Esophagus squamous epithelium (tissue), 5 donors: Measurements from ENCODE around the gene DAB2IP. TPM values are rescaled to one million over a fixed set of nuclear protein-coding genes. Genes with fewer than 3 reads are reported as not detected.

Experiments
- DNase-seq: peaks from one replicate; lab custom pipeline; 2025; lab: John Stamatoyannopoulos, UW
- H3K27ac ChIP-seq, 4 donors: fragments of 200-600 bp; sonication (generic); one replicate each; pipeline ENCODE4 v1.5.1; 2016 to 2019; ENCODE audit warnings: mild to moderate bottlenecking in 1 of 4
- H3K27me3 ChIP-seq, 4 donors: fragments of 200-600 bp; sonication (generic); 1 replicate in 3 of 4; 2 replicates in 1 of 4; pipeline versions ENCODE4 v1.5.1 to v1.6.0; 2017 to 2021; ENCODE audit warnings: antibody characterized with exemption in 1 of 4
- H3K36me3 ChIP-seq, 3 donors: fragments of 200-600 bp; sonication (generic); one replicate each; pipeline ENCODE4 v1.5.1; 2016 to 2019
- H3K4me1 ChIP-seq, 3 donors: fragments of 200-600 bp; sonication (generic); one replicate each; pipeline ENCODE4 v1.5.1; 2017 to 2019
- H3K4me3 ChIP-seq, 4 donors: fragments of 200-600 bp; sonication (generic); 1 replicate in 3 of 4; 2 replicates in 1 of 4; pipeline ENCODE4 v1.5.1; 2016 to 2019; ENCODE audit warnings: mild to moderate bottlenecking in 2 of 4, moderate library complexity in 1 of 4
- H3K9me3 ChIP-seq, 3 donors: fragments of 200-600 bp; sonication (generic); one replicate each; pipeline ENCODE4 v1.5.1; 2016 to 2019
- CTCF ChIP-seq, 6 experiments: fragments of 450-650 bp in 4 of 6; fragments of 200-600 bp in 2 of 6; sonication (generic) in 2 of 6; IDR thresholded peaks; one replicate each; pipeline ENCODE4 v1.5.1; 2016 to 2019; ENCODE audit warnings: antibody characterized with exemption in 6 of 6, mild to moderate bottlenecking in 4 of 6, moderate library complexity in 4 of 6
- POLR2A ChIP-seq, 4 donors: fragments of 450-650 bp; IDR thresholded peaks; one replicate each; pipeline ENCODE4 v1.6.1; 2017; ENCODE audit warnings: antibody characterized with exemption in 4 of 4, mild to moderate bottlenecking in 4 of 4, moderate library complexity in 3 of 4
- WGBS, 2 donors: methylation state at CpG; one replicate each; pipeline ENCODE4 v1.1.5; 2018; 5-methylcytosine and 5-hydroxymethylcytosine counted together
- intact Hi-C: fragments of 100-400 bp; cut with DNase I; formaldehyde crosslinking; loops from one replicate; pipeline ENCODE4 v1.15.0; 2022
- total RNA-seq, 4 donors: library from RNA; depleted of rRNA; stranded (reverse); fragments of >200 nt; gene quantifications; one replicate each; pipeline ENCODE4 v1.1.0, GENCODE V29; 2016
- donor health status: DM: yes; HTN: yes; CAD: no.

DAB2IP gene
- total RNA-seq, 4 donors from 2014 or later: 28.3 to 48.8 (median 38.1) TPM

DNA sequence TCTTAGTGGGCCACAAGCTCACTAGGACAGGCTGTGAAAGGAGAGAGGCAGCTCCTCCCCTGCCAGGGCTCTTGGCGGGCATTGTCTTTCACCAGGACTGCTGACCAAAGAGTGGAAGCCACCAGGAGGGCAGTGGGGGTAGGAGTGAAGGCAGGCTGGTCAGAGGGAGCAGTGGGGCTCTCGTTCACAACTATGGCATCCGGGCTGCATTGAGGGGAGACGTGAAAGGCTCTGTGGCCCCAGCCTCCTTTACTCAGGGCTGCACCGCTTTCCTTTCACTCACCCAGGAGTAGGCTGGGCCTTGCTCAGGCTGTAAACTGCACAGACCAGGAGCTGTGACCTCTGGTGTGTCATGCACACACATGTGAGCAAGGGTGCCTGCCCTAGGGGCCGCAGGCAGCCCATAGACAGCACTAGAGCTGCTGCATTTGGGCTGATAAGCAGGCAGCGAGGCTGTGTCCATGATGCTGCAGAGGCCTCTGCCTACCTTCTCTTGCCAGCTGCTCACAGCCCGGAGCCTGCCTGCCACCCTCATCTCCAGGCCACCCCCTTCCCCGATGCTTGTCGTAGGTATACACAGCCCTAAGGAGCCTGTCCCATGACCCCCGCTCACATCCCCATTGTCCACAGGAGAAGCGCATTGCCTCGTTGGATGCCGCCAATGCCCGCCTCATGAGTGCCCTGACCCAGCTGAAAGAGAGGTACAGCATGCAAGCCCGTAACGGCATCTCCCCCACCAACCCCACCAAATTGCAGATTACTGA, 130.4 kb downstream of the DAB2IP start:
- Histone ChIP-seq H3K4me3 (no peak overlapping the region), H3K27ac (no peak overlapping the region), H3K4me1 (peaks cover 0 to 5% (median 0%) of the 10 kb centered on the region in 3 donors), H3K9me3 (no peaks in the 10 kb centered on the region), H3K27me3 (no peaks in the 10 kb centered on the region), H3K36me3 (peaks cover 21 to 87% (median 42%) of the 10 kb centered on the region in 3 donors)
- no peak for DNase-seq
- WGBS, 2 donors: 96% methylated on average over 16 of the region's 17 CpGs; no CpG with 5 or more reads in 1 of the 2 donors
- TF ChIP-seq CTCF (IDR thresholded peaks at IDR 0.05) (no peak), POLR2A (IDR thresholded peaks at IDR 0.05) (no peak)
- intact Hi-C loops: no loop called here

DNA sequence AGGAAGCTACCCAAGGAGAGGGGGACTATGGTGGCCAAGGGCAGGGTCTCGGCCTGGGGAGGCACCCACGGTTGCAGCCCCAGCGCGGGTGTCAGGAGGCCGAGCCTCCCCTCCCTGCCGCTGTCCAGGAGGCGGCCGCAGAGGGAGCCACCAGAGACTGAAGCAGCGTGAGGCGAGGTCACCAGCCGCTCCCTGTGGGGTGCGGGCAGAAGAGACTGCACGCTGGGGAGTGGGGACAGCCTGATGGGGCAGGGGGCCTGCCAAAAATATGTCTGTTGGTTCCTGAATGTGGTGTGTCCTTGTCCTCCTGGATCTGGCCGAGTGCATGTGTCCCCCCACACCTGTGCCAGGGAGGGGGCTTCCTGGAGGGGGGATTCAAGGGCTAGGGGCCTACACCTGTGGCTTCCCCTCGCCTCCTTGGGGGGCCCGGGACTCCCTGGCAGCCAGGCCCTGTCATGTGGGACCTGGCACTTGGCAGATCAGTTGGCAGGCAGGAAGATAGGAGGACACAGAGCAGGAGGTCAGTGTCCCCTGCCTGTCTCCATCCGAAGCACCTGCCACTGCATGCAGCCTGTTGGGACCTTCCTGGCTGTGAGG, 131.2 kb downstream of the DAB2IP start:
- intact Hi-C loops: no loop called here
- no peaks in the 10 kb centered on the region for H3K27me3 ChIP-seq
- 95% methylated on average over 12 of the region's 17 CpGs; no CpG with 5 or more reads in 1 of the 2 donors for WGBS, 2 donors
- H3K4me3 ChIP-seq: no peak overlapping the region
- DNase-seq: no peak
- H3K27ac ChIP-seq: no peak overlapping the region
- peaks cover 21 to 80% (median 42%) of the 10 kb centered on the region in 3 donors for H3K36me3 ChIP-seq
- H3K4me1 ChIP-seq: peaks cover 0 to 5% (median 0%) of the 10 kb centered on the region in 3 donors
- H3K9me3 ChIP-seq: no peaks in the 10 kb centered on the region
- TF ChIP-seq CTCF (IDR thresholded peaks at IDR 0.05) (no peak), POLR2A (IDR thresholded peaks at IDR 0.05) (no peak)

DNA sequence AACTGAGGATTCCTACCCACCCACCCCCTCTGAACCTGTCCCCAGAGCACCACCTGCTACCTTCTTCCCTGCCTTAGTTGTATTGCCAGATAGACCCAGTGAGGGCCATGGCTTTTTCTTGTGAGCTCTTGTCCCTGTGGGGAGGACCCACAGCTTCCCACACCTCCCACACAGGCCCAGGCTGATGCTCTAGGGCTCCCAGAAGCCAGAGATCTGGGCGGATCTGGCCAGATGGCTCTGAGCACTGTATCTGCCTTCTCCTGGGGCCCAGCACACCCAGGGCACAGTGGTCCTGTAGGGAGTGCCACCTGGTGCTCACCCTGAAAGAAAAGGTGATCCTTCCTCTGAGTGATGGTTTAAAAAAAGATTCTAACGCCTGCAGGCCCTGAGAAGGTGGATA, 131.7 kb downstream of the DAB2IP start:
- peaks cover 21 to 75% (median 42%) of the 10 kb centered on the region in 3 donors for H3K36me3 ChIP-seq

DNA sequence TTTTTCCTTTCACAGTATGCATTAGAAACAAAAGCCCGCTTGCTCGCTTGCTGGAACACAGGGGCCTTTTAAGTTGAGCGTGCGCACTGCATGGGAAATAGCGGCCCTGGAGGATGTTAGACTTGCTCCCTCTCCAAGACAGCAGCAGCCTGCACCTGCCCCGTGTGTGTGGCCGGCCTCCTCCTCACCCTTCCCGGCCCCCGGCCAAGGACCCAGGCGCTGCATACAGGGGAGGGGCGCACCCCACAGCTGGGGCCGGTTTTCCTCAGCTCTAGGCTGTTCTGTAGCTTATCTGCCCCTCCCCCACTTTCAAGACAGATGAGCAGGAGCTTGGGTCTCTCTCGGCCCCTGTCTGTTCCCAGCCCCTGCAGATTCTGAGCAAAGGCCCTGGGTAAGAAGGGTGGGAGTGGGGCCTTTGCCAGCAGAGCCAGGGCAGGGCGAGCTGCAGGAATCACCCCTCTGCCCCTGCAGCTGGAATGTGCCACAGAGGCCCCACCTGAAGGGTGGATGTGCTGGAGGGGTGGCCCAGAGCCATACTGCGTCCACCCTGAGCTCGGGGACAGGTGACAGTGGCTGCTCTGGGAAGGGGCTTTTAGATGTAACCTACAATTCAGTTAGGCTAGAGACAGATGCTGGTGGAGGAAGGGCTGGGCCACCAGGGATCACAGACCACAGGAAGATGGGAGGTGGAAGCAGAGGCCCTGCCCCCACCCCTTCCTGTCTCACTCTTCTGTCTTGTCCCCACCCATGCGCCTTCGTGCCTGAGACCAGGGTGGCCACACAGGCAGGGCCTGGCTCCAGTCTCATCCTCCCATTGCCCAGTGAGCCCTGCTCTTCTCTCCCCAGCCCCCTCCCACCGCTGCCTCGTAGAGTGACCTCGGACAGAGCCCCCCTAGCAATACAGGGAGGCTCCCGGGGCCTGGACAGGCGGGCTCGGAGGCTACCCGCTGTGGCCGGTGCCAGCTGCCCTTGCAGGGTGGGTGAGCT, 132.4 kb downstream of the DAB2IP start:
- Histone ChIP-seq H3K27ac (no peak overlapping the region), H3K36me3 (peaks cover 21 to 68% (median 42%) of the 10 kb centered on the region in 3 donors)

More for the DNA sequence above, 131.7 kb downstream of the DAB2IP start:
- H3K4me1 ChIP-seq: peaks cover 0 to 5% (median 0%) of the 10 kb centered on the region in 3 donors
- no peaks in the 10 kb centered on the region for H3K27me3 ChIP-seq
- H3K4me3 ChIP-seq: no peak overlapping the region
- H3K9me3 ChIP-seq: no peaks in the 10 kb centered on the region
- TF ChIP-seq POLR2A (IDR thresholded peaks at IDR 0.05) (no peak), CTCF (IDR thresholded peaks at IDR 0.05) (no peak)
- H3K27ac ChIP-seq: no peak overlapping the region
- WGBS, 2 donors: 71 to 73% methylated on average over 1 to 2 of the region's 2 CpGs
- no peak for DNase-seq
- intact Hi-C loops: no loop called here

More for the DNA sequence above, 132.4 kb downstream of the DAB2IP start:
- no peaks in the 10 kb centered on the region for H3K4me1 ChIP-seq
- no peaks in the 10 kb centered on the region for H3K9me3 ChIP-seq
- no peak for DNase-seq
- 81 to 85% methylated on average over 4 to 11 of the region's 26 CpGs for WGBS, 2 donors
- TF ChIP-seq CTCF (IDR thresholded peaks at IDR 0.05) (no peak), POLR2A (IDR thresholded peaks at IDR 0.05) (no peak)
- no peaks in the 10 kb centered on the region for H3K27me3 ChIP-seq
- intact Hi-C loops: no loop called here
- H3K4me3 ChIP-seq: no peak overlapping the region
